Esophagus squamous epithelium (tissue), 4 donors: ENCODE measurements around the gene KHSRP.

Source experiments
- CTCF ChIP-seq, 6 experiments: fragments of 450-650 bp in 4 of 6; fragments of 200-600 bp in 2 of 6; sonication (generic) in 2 of 6; IDR thresholded peaks; one replicate each; pipeline ENCODE4 v1.5.1; 2016 to 2019; ENCODE audit warnings: antibody characterized with exemption in 6 of 6, mild to moderate bottlenecking in 4 of 6, moderate library complexity in 4 of 6
- POLR2A ChIP-seq, 4 donors: fragments of 450-650 bp; IDR thresholded peaks; one replicate each; pipeline ENCODE4 v1.6.1; 2017; ENCODE audit warnings: antibody characterized with exemption in 4 of 4, mild to moderate bottlenecking in 4 of 4, moderate library complexity in 3 of 4

DNA sequence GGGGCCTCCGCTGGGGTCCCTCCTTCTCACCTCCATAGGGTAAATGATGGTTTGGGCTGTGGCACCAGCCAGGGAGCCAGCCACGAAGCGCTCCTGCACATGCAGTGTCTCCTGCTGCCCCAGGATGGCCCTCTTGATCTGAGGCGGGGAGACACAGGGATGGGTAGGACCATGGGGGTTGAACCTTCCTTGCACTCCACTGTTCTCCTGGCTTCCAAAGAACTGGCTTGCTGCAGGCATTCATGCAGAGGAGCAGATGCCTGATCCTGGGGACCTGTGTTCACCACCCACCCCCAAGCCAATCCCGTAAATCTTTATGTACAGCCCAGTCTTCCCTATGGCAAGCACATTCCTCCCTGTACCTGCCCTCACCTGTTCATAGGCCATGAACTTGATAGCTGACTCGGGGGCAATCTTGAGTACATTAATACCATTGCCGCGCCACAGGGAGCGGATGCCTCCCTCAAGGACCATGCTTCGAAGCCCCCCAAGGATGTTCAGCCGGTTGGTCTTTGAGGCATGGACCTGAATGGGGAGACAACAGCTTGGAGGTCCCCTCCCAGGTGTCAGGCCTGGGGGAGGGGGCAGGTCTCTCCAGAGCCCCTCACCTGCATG lies 29.4 kb upstream of the KHSRP start:
- TF ChIP-seq CTCF (IDR thresholded peaks at IDR 0.05) = no peak
- no peak for TF ChIP-seq POLR2A (IDR thresholded peaks at IDR 0.05)
